Kidney epithelial cell (primary cell): ENCODE data around the gene PRAMEF2. TPM values are rescaled to one million over a fixed set of nuclear protein-coding genes. Genes with fewer than 3 reads are reported as not detected.
"Not testable (repeated sequence)": the region's sequence is repeated elsewhere in the genome, so short reads cannot be mapped to it uniquely, and the experiment has no call there.

Source experiments
- DNase-seq: peaks from one replicate; pipeline ENCODE4 v3.0.0-alpha.2; 2010; ENCODE audit warnings: low read depth
- H3K27me3 ChIP-seq: 2 replicates; pipeline ENCODE4 v1.6.0; 2011; ENCODE audit warnings: low read length; ENCODE audit not compliant: control insufficient read depth, insufficient read depth
- H3K36me3 ChIP-seq: 2 replicates; pipeline ENCODE4 v1.5.1; 2011; ENCODE audit warnings: low read length; ENCODE audit not compliant: control insufficient read depth, insufficient read depth
- H3K4me3 ChIP-seq: 2 replicates; pipeline ENCODE4 v1.5.1; 2011; ENCODE audit warnings: low read depth, mild to moderate bottlenecking, control low read depth, low read length
- CTCF ChIP-seq: IDR thresholded peaks from 2 replicates; pipeline ENCODE4 v1.5.1; 2011; ENCODE audit warnings: mild to moderate bottlenecking, moderate library complexity, low read length, control low read depth, inconsistent platforms; ENCODE audit not compliant: insufficient read depth, poor library complexity, severe bottlenecking
- total RNA-seq: library from RNA; depleted of rRNA; stranded (reverse); fragments of >200 nt; gene quantifications from 2 replicates; pipeline ENCODE4 v1.2.3, GENCODE V29; 2015

PRAMEF2 gene
- total RNA-seq, 1 donor from 2014 or later = not detected

GRCh38 chr1:12851779-12852178 lies 5.1 kb upstream of the PRAMEF2 start:
- no peak for DNase-seq

GRCh38 chr1:12863131-12863880 lies 6.4 kb downstream of the PRAMEF2 start:
- not testable (repeated sequence) for H3K36me3 ChIP-seq, H3K27me3 ChIP-seq, H3K4me3 ChIP-seq, DNase-seq

More at GRCh38 chr1:12851779-12852178, 5.1 kb upstream of the PRAMEF2 start:
- Histone ChIP-seq H3K4me3 (no peak overlapping the region), H3K36me3 (no peaks in the 10 kb centered on the region), H3K27me3 (no peaks in the 10 kb centered on the region)
- no peak for TF ChIP-seq CTCF

GRCh38 chr1:12878453-12878852 lies 21.6 kb downstream of the PRAMEF2 start:
- H3K4me3 ChIP-seq, DNase-seq, H3K27me3 ChIP-seq, H3K36me3 ChIP-seq: not testable (repeated sequence)

GRCh38 chr1:12886101-12886500 lies 29.2 kb downstream of the PRAMEF2 start, which contains the start of gene PRAMEF4:
PRAMEF4 (minus strand) TSS chr1:12886201; CDS start chr1:12883394, 2,807 bp downstream.
- not testable (repeated sequence) for H3K4me3 ChIP-seq, DNase-seq, H3K27me3 ChIP-seq

GRCh38 chr1:12898170-12898569 lies 41.3 kb downstream of the PRAMEF2 start, which contains the start of gene PRAMEF10:
PRAMEF10 (minus strand) TSS chr1:12898270; CDS start chr1:12895847, 2,423 bp downstream.
- H3K36me3 ChIP-seq, H3K27me3 ChIP-seq, DNase-seq, H3K4me3 ChIP-seq: not testable (repeated sequence)

More at GRCh38 chr1:12886101-12886500, 29.2 kb downstream of the PRAMEF2 start, which contains the start of gene PRAMEF4:
- H3K36me3 ChIP-seq = not testable (repeated sequence)

GRCh38 chr1:12899186-12899585 lies 42.3 kb downstream of the PRAMEF2 start:
- H3K27me3 ChIP-seq, DNase-seq, H3K4me3 ChIP-seq, H3K36me3 ChIP-seq: not testable (repeated sequence)

GRCh38 chr1:12903793-12904572 lies 47.1 kb downstream of the PRAMEF2 start:
- H3K36me3 ChIP-seq, H3K4me3 ChIP-seq, DNase-seq, H3K27me3 ChIP-seq: not testable (repeated sequence)

Other genes with a start within 250 kb of the PRAMEF2 start
- gene DHRS3, start 238.9 kb upstream of the PRAMEF2 start, total RNA-seq = 37.4 and 41.2 TPM in 2 replicates
- gene AADACL4, start 213.0 kb upstream of the PRAMEF2 start, total RNA-seq = not detected in 2 replicates
- not detected in 2 replicates for gene AADACL3, start 141.0 kb upstream of the PRAMEF2 start, total RNA-seq
- gene CFAP107, start 110.9 kb upstream of the PRAMEF2 start, total RNA-seq = not detected in 2 replicates
- 0.21 TPM in 1 of 2 replicates, not detected in the other for gene PRAMEF12, start 83.3 kb upstream of the PRAMEF2 start, total RNA-seq
- not detected in 2 replicates for gene PRAMEF1, start 65.7 kb upstream of the PRAMEF2 start, total RNA-seq
- gene PRAMEF11, start 25.7 kb upstream of the PRAMEF2 start, total RNA-seq = not detected in 2 replicates
- gene HNRNPCL1, start 8.4 kb upstream of the PRAMEF2 start, total RNA-seq = not detected in 2 replicates
- gene PRAMEF4, start 29.1 kb downstream of the PRAMEF2 start, total RNA-seq = not detected in 2 replicates
- not detected in 2 replicates for gene PRAMEF10, start 41.2 kb downstream of the PRAMEF2 start, total RNA-seq
- gene PRAMEF7, start 59.5 kb downstream of the PRAMEF2 start, total RNA-seq = 0.08 TPM in 1 of 2 replicates, not detected in the other
- gene PRAMEF6, start 90.5 kb downstream of the PRAMEF2 start, total RNA-seq = not detected in 2 replicates
- gene PRAMEF27, start 199.5 kb downstream of the PRAMEF2 start, total RNA-seq = not detected in 2 replicates
- not detected in 2 replicates for gene HNRNPCL3, start 203.7 kb downstream of the PRAMEF2 start, total RNA-seq
- not detected in 2 replicates for gene PRAMEF25, start 213.7 kb downstream of the PRAMEF2 start, total RNA-seq